ENCODE measurements around the gene SMYD3.
"Not testable (repeated sequence)": the region's sequence is repeated elsewhere in the genome, so short reads cannot be mapped to it uniquely, and the experiment has no call there.

SMYD3 gene

DNA sequence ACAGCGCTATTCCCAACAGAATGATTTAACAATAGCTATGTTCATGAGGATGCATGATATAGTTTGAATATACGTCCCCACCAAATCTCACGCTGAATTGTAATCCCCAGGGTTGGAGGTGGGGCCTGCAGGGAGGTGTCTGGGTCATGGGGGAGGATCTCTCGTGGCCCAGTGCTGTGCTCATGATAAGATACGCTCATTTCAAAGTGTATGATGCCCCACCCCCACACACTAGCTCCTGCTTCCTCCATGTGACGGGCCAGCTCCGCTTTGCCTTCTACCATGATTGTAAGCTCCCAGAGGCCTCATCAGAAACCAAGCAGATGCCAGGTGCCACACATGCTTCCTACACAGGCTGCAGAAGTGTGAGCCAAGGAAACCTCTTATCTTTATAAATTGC, 93.6 kb downstream of the SMYD3 start:
- no peak for DNase-seq

DNA sequence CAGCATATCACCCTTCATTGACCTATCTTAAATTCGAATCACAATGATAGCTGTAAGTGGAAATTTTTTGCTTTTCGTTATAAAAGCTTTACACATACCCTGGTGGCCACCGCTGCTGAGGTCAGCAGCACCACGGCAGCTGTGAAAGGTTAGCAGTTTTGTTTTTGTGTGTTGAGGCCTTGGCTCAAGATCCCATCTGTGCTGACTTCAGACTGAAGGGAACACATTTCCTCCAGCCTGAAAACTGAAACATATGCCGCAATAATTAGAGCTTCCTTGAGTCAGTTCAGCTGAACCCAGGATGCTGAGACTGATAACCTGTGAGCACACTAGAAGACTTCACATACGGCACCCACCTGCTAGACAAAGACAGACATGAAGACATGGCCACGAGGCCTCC, 103.0 kb downstream of the SMYD3 start:
- DNase-seq = no peak

DNA sequence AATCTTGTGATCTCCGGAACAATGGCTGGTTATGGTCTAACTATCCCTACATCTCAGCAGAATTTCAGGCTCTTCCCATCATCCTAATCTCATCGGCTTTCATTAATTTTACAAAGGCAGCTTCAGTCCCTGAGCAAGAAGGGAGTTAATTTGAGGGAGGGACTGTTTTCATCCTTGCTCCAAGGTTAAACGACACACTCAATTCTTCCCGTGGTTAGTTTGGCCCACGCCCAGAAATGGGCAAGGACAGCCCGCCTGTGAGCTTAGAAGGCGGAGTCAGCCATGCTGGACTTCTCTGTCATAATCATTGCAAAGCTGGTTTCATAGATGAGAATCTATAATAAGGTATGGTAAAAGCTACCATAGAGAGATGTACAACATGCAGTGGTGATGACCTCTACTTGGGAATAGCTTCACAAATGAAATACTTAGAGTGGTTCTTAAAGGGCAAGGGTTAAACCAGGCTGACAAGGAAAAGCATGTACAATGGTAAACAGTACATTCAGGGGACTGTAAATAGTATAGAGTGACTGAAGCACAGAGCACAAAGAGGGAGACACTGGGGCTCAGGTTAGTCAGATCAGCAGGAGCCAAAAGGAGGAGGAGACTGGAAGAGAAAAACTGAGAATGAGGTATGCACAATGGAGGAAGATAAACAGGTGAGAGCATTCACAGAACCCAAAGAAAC, 108.8 kb downstream of the SMYD3 start:
- no peak for DNase-seq

DNA sequence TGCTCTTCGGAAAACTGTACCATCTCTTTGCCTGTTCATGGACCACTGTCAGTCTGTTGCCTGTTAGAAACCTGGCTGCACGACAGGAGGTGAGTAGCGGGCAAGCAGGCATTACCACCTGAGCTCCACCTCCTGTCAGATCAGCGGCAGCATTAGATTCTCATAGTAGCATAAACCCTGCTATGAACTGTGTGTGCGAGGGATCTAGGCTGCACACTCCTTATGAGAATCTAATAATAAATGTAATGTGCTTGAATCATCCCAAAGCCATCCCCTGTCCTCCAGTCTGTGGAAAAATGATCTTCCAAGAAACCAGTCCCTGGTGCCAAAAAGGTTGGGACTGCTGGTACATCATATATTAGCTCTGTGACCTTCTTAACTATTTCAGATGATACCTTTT, 110.0 kb downstream of the SMYD3 start:
- DNase-seq = no peak

DNA sequence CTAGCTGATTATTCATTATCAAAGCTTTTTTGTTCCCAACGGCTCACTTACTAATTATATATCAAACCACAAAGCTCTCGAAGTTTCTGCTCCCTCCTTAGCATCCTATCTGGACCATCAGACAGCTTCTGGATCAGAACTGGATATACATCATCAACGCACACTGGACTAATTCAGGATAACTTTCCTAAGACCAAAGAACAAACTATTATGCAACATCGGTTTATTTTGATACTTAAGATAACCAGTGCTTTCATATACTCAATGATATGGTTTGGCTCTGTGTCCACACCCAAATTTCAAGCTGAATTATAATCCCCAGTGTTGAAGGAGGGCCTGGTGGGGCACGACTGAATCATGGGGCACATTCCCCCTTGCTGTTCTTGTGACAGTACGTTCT, 110.8 kb downstream of the SMYD3 start:
- DNase-seq = no peak

DNA sequence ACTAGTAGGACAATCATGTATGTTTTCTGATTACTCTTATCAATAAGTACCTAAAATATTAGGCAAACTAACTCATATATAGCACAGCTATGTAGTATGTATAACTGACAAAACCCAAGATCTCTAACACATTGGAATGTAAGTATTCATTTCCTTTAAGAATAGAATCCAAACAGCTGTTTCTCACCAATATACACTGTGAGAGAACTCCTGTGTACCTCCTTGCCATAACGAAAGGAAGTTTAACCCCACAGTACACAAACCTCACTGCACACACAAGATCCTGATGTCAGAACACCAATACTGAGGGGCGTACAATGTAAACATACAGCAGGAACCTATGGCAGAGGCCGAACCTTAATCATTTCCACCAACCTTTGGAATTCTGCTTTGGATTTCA, 113.0 kb downstream of the SMYD3 start:
- no peak for DNase-seq

DNA sequence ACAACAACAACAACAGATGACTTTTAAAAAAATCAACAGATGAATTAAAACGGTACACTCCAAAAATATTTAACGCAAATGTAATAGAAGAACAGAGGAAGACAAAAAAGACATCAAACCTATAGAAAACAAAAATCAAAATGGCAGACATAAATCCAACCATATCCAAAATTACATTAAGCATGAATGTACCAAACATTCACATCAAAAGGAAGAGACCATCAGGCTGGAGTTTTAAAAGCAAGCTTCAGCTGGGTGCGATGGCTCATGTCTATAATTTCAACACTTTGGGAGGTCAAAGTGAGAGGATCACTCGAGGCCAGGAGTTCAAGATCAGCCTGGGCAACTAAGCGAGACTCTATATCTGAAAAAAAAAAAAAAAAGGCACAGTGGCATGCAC, 116.2 kb downstream of the SMYD3 start:
- no peak for DNase-seq

DNA sequence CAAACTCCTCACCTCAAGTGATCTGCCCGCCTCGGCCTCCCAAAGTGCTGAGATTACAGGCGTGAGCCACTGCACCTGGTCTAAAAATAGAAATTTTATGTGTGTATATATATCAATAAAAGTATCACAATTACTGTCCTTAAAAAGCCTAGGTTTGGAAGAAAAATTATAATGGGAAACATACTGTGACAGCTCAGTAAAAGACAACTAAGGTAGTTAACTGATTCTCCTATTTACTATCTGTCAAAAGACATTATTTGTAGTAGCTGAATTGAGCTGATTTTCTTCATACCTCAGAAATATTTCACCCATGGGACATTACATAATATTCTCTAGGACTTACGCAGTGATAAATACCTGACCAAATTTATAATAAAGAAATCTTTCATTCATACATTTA, 122.5 kb downstream of the SMYD3 start:
- no peak for DNase-seq

DNA sequence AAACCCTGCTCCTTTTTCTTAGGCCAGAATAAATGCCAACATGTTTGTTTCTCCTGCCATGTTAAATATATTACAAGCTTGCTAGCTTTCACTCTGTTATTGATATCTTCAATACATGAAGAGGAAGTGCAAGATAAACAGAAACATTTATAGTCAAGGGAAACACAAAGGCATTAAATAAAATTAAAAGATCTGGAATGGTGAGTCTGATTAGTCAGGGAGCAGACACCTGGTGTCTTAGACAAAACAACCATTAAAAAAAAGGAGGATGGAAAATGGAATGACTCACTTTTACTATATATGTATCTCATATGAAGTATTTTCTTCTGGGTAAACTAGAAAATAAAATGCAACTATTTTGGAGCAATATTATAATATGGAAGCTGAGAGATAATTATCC, 123.3 kb downstream of the SMYD3 start:
- no peak for DNase-seq

DNA sequence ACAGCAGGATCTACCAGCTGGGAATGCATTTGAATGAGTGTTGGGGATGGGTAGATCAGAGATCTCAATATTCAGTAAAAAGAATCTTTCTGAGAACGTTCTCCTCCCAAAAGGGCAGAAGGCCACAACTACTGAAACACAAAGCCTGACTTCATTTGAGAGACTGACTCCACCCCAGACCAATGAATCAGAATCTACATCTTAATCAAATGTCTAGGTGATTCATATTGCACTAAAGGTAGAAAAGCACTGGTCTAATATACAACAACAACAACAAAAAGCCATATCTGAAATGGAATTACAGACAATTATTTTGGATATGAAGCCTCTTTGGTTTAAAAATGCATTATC, 123.9 kb downstream of the SMYD3 start:
- DNase-seq = no peak

DNA sequence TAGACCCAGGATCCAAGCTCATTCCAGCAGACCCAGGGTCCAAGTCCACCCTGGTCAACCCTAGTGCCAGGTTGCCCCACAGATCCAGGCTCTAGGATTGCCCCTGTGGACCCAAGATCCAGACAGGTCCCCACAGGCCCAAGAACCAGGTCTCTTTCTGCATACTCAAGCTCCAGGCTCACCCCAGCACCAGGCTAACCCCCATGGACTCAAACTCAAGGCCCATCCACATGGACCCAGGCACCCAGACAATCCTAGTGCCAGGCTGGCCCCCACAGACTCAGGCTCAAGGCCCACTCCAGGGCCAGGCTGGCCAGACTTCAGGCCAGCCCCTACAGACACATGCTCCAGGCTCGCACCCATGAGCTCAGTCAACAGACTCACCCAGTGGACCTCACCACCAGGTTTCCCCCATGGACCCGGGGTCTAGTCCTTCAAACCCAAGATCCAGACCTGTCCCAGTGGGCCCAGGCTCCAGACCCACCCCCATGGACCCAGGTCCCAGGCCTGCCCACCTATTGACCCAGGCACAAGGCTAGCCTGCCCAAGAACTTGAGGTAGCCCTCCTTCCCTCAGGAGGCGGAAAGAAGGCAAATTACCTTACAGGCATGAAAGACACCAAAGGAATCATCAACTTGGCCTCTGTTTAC, 124.4 kb downstream of the SMYD3 start:
- no peak for DNase-seq

DNA sequence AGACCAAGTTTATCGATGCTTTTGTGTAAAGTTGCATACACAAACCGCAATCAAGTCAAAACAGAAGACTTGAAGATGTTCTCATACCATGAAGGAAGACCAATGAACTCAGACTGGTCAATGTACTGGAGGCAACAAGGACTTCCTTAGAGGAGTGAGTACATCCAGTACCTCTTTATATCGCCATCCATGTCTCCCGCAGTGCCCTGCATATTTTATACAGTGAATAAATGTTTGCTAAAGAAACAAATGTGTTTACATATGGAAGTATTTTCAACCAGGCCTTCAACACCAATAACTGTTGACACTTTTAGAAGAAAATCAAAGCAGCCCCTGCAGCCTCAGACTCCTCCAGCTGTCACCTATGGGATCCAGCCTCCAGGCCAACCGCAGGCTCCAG, 125.6 kb downstream of the SMYD3 start:
- DNase-seq = no peak

DNA sequence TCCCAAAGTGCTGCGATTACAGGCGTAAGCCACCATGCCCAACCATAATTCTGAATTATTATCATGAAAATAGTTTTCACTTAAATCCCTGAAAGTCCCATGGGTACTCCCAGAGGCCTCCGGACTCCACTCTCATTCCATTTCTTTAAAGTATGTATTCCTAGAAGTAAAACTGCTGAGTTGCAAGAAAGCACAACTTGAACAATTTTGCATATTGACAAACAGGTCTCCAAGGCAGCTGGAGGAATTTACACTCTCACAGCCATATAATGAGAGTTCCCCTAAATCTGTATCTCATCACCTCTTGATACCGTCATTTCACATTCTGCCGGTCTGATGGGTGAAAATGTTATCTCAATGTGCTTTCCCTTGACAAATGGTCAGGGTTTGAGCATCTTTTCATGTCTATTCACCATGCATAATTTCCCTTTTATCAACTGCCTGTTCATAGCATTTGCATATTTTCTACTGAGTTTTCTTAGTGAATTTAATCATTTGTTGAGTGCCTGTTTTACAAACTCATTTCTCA, 129.4 kb downstream of the SMYD3 start:
- DNase-seq = no peak

DNA sequence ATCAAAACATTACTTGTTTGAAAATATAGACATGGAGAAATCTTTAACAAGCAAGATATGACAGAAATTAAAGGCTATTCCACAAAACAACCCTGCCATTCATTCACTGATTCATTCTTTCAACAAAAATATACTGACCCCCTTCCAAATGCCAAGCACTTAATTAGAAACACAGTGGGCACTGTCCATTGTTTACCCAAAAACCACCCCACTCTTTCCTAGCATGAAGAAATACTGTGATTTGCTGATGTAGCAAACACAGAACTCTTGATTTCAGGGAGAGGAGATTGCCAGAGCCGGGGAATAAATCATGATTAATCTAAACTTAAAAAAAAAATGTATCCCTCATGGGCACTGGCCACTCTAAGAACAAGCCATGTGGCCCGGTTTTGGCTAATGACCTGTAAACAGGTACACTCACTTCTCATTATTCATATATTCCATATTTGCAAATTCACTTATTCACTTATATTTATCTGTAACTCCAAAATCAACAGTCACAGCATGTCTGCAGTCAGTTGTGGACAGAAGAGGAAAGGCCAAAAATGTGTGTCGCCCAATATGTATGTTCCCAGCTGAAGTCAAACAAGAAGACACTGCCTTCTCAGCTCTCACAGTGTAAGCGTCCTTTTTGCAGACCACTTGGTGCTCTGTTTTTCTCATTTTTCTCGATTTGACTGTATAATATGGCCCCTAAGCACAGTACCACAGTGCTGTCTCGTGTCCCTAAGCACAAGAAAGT, 133.1 kb downstream of the SMYD3 start:
- DNase-seq = no peak

DNA sequence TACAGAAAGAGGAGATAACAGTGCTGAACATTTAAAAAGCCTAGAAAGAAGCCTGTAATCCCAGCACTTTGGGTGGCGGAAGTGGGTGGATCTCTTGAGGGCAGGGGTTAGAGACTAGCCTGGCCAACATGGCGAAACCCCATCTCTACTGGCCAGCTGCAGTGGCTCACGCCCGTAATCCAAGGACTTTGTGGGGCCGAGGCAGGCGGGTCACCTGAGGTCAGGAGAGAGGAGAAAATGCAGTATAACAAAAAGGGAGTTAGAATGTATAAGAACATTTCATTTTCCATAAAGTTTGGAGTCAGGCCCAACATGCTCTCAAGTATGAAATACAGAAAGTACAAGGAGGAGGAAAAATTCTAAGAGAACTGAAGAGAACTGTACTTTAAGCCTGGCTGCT, 134.5 kb downstream of the SMYD3 start:
- no peak for DNase-seq

DNA sequence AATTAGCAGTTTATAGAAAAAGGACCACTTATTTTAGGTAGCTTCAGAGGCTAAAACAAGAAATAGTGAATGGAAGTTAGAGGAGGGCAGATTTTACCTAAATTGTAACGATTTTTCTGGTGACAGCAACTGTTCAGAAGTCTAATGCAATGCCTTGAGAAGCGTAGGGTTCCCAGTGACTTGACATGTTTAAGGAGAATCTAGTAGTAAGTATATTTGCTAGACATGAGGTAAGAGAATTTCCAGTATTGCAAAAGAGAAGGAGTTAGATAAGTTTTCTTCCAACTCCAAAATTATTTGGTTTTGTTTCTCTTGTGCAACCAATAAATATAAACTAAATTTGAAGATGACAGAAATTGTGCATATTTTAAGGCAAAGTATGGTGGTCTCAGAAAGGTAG, 140.0 kb downstream of the SMYD3 start:
- DNase-seq = no peak

DNA sequence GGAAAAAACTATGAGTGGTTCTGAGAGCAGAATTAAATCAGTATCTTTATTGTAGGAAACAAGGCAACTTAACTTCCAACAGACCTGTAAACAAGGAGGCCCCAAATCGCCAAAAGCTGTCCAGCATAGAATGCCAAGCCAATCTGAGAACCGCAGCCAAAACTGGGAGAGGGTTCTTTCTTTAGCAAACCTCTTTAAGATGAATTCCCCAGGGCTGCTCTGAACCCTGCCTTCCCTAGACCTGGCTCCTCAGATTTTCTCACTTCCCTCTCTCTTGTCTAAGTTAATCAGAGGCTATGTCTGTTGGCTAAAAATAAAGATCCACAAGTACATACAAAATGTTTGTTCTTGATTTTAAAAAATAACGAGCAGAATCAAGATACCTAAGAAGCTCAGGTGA, 141.4 kb downstream of the SMYD3 start:
- DNase-seq = no peak

DNA sequence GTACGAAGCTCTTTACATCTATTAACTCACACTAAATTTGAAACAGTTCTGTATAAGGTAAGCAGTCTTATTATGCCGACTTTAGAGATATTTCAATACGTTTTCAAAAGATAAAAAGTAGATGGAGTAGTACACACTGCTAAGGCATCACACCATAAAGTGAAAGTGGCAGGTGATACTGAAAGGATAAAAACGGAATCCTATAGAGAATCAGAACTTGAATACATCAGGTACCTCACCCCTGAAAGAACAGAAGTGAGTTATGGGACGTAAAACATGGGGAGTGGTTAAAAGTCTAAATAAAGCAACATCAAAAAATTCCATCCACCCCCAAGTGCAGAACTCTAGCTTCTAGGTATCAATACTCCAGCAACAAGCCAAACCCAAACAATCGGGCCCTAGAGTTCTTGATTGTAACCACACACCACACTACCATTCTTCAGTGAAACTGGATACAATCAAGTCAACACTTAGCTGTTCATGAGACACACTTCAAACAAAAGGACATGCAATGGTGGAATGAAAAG, 142.6 kb downstream of the SMYD3 start:
- DNase-seq = no peak

DNA sequence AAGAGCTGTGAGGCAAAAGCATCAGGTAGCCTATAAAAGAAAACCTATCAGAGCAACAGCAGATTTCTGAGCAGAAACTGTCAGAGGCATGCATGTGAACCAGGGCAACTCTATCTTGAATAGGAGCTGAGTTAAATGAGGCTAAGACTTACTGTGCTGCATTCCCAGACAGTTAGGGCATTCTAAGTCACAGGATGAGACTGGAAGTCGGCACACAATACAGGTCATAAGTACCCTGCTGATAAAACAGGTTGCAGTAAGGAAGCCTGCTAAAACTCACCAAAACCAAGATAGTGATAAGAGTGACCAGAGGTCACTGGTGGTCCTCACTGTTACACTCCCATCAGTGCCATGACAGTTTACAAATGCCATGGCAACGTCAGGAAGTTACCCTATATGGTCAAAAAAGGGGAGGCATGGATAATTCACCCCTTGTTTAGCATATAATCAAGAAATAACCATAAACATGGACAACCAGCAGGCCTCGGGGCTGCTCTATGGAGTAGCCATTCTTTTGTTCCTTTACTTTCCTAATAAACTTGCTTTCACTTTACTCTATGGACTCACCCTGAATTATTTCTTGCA, 150.0 kb downstream of the SMYD3 start:
- DNase-seq = not testable (repeated sequence)

DNA sequence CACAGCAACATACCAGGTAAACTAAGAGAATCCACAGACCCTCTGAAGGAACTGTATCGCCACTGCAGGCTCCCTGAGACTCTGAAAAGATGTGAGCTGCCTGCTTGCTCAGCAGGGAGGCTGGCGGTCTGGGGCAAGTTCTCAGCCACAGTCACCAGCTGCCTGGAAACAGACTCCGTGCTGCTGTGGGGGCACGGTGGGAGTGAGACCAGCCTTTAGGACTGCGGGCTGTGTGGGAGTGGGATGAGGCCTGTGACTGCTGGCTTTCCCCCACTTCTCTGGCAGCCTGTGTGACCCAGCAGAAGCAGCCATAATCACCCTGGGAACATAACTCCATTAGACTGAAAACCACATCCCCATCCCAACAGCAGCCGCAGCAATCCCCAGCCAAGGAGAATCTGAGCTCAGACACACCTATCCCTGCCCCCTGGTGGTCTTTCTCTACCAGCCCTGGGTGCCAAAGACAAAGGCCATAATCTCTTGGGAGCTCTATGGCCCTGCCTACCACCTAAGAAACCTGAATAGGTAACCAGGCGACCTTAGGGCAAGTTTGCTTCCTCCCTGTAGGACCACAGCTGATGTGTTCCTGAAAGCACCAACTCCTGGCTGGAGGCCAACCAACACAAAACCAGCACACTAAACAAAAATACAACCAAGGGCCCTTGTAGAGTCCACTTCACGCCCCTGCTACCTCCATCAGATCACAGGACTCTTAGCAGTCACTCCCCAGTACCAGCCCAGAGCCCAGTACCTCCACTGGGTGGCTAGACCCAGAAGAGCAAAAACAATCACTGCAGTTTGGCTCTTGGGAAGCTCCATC, 151.5 kb downstream of the SMYD3 start:
- no peak for DNase-seq

DNA sequence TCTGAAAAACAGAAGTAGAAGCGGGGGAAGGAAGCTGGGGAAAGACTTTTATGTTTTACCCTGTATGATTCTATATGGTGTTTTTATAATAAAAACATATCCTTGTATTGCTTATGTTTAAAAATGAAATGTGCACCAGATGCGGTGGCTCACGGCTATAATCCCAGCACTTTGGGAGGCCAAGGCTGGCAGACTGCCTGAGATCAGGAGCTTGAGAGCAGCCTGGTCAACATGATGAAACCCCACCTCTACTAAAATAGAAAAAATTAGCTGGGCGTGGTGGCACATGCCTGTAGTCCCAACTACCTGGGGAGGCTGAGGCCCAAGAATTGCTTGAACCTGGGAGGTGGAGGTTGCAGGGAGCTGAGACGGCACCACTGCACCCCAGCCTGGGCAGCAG, 155.4 kb downstream of the SMYD3 start:
- no peak for DNase-seq

DNA sequence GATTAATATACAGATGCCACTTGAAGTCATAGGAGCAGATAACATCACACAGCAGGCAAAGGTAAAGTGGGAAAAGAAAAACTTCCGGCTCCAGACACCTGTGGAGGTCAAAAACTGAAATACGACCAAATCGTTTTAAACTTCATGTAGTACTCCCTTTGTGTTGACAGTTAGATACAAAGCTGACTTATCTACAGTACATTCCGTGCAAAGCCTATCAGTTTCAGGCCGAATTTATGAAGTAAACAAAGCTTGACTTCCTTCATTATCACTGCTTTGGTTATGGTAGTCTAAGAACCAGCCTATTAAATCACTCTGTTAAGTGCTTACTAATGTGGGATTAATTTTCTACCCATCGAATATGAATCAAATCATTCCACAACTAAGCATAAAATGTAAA, 156.3 kb downstream of the SMYD3 start:
- DNase-seq = no peak

DNA sequence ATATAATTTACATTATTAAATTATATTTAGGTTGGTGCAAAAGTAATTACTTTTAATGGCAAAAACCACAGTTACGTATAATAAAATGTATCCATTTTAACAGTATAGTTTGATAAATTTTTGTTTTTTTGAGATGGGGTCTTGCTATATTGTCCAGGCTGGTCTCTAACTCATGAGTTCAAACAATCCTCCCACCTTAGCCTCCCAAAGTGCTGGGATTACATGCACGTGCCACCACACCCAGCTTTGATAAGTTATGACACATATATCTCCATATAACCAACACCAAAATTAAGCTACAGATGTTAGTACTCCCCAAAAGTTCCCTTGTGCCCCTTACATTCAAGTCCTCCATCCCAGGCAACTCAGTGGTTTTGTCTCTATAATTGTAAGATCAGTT, 163.1 kb downstream of the SMYD3 start:
- no peak for DNase-seq

All from fibroblast of skin of right quadriceps (primary cell).